HG03432 (cell line): ENCODE data around the gene PSEN1.
"Not testable (repeated sequence)": the region's sequence is repeated elsewhere in the genome, so short reads cannot be mapped to it uniquely, and the experiment has no call there.

Experiments used
- ATAC-seq: cut with Tn5 transposase; IDR thresholded peaks from one replicate; pipeline ENCODE4 v1.9.1; 2021; ENCODE audit warnings: mild to moderate bottlenecking, moderate library complexity; ENCODE audit not compliant: unreplicated experiment

Gene PSEN1

GRCh38 chr14:73162251-73162650, 25.9 kb downstream of the PSEN1 start:
- ATAC-seq, result no peak

GRCh38 chr14:73166399-73166798, 30.1 kb downstream of the PSEN1 start:
- ATAC-seq, result no peak

- no peak for ATAC-seq
Measured at GRCh38 chr14:73167727-73168126, 31.4 kb downstream of the PSEN1 start.

GRCh38 chr14:73168274-73168673, 32.0 kb downstream of the PSEN1 start:
- ATAC-seq, result no peak

- no peak for ATAC-seq
Measured at GRCh38 chr14:73168691-73169090, 32.4 kb downstream of the PSEN1 start.

GRCh38 chr14:73169855-73170254, 33.5 kb downstream of the PSEN1 start:
- not testable (repeated sequence) for ATAC-seq

GRCh38 chr14:73170686-73171085, 34.4 kb downstream of the PSEN1 start:
- no peak for ATAC-seq

- no peak for ATAC-seq
Measured at GRCh38 chr14:73172500-73172899, 36.2 kb downstream of the PSEN1 start.

- no peak for ATAC-seq
Measured at GRCh38 chr14:73173092-73173735, 36.9 kb downstream of the PSEN1 start.

- ATAC-seq, result no peak
Measured at GRCh38 chr14:73176685-73177084, 40.4 kb downstream of the PSEN1 start.

GRCh38 chr14:73180385-73180805, 44.1 kb downstream of the PSEN1 start:
- no peak for ATAC-seq

GRCh38 chr14:73180969-73181368, 44.7 kb downstream of the PSEN1 start:
- not testable (repeated sequence) for ATAC-seq

GRCh38 chr14:73188501-73188911, 52.2 kb downstream of the PSEN1 start:
- ATAC-seq, result no peak

GRCh38 chr14:73189651-73190050, 53.3 kb downstream of the PSEN1 start:
- ATAC-seq, result no peak

- no peak for ATAC-seq
Measured at GRCh38 chr14:73191441-73191840, 55.1 kb downstream of the PSEN1 start.

GRCh38 chr14:73194306-73194705, 58.0 kb downstream of the PSEN1 start:
- not testable (repeated sequence) for ATAC-seq

GRCh38 chr14:73198253-73198652, 61.9 kb downstream of the PSEN1 start:
- no peak for ATAC-seq

GRCh38 chr14:73203527-73203926, 67.2 kb downstream of the PSEN1 start:
- no peak for ATAC-seq

- ATAC-seq, result no peak
Measured at GRCh38 chr14:73207615-73208014, 71.3 kb downstream of the PSEN1 start.

- ATAC-seq, result no peak
Measured at GRCh38 chr14:73208390-73208789, 72.1 kb downstream of the PSEN1 start.

GRCh38 chr14:73208846-73209245, 72.5 kb downstream of the PSEN1 start:
- ATAC-seq, result no peak

GRCh38 chr14:73209953-73210352, 73.6 kb downstream of the PSEN1 start:
- ATAC-seq, result no peak
